Karpas-422 (cell line): ENCODE measurements around the gene PCBD1. TPM values are rescaled to one million over a fixed set of nuclear protein-coding genes. Genes with fewer than 3 reads are reported as not detected.

ENCODE experiments used
- DNase-seq: peaks from one replicate; pipeline ENCODE4 v3.0.0-alpha.2; 2015
- H2AFZ ChIP-seq: fragments of 200-600 bp; sonication (generic); 2 replicates; pipeline ENCODE4 v1.6.1; 2014; ENCODE audit warnings: antibody characterized with exemption, low read length, mixed read lengths
- H3K27ac ChIP-seq: fragments of 200-600 bp; sonication (generic); 2 replicates; pipeline ENCODE4 v1.5.1; 2014; ENCODE audit warnings: mild to moderate bottlenecking, low read length, moderate library complexity
- H3K27me3 ChIP-seq: fragments of 200-600 bp; sonication (generic); 2 replicates; pipeline ENCODE4 v1.6.1; 2014; ENCODE audit warnings: low read length, mixed read lengths
- H3K36me3 ChIP-seq: fragments of 200-600 bp; sonication (generic); 2 replicates; pipeline ENCODE4 v1.6.1; 2014; ENCODE audit warnings: low read length, mixed read lengths; ENCODE audit not compliant: insufficient read depth
- H3K4me1 ChIP-seq: fragments of 200-600 bp; sonication (generic); 2 replicates; pipeline ENCODE4 v1.6.1; 2014; ENCODE audit warnings: mild to moderate bottlenecking, low read length, mixed read lengths
- H3K4me2 ChIP-seq: fragments of 200-600 bp; sonication (generic); 2 replicates; pipeline ENCODE4 v1.6.1; 2014; ENCODE audit warnings: low read length, low read depth, mild to moderate bottlenecking; ENCODE audit not compliant: poor library complexity, severe bottlenecking
- H3K4me3 ChIP-seq: fragments of 200-600 bp; sonication (generic); 2 replicates; pipeline ENCODE4 v1.5.1; 2014; ENCODE audit warnings: mild to moderate bottlenecking, antibody characterized with exemption, low read length, mixed read lengths
- H3K79me2 ChIP-seq: fragments of 200-600 bp; sonication (generic); 2 replicates; pipeline ENCODE4 v1.6.1; 2014; ENCODE audit warnings: mild to moderate bottlenecking, low read length, mixed read lengths
- H3K9ac ChIP-seq: fragments of 200-600 bp; sonication (generic); 2 replicates; pipeline ENCODE4 v1.6.0; 2014; ENCODE audit warnings: low read length
- H3K9me2 ChIP-seq: fragments of 200-600 bp; sonication (generic), shearing (Covaris generic); replicated peaks from 2 replicates; pipeline ENCODE4 v1.6.0; 2014; ENCODE audit warnings: mild to moderate bottlenecking, low read length, moderate library complexity; ENCODE audit not compliant: insufficient read depth
- H3K9me3 ChIP-seq: fragments of 300-700, 200-600 bp; sonication (generic); 2 replicates; pipeline ENCODE4 v1.6.1; 2014; ENCODE audit warnings: low read length, mixed read lengths
- H4K20me1 ChIP-seq: fragments of 200-600 bp; sonication (generic); 2 replicates; pipeline ENCODE4 v1.6.1; 2014; ENCODE audit warnings: mild to moderate bottlenecking, antibody characterized with exemption, low read length, low read depth; ENCODE audit not compliant: insufficient read depth
- total RNA-seq: library from RNA; depleted of rRNA; stranded (reverse); fragments of >200 nt; shearing (Covaris generic); gene quantifications from 2 replicates; pipeline ENCODE4 v1.2.3, GENCODE V29; 2014; ENCODE audit warnings: low replicate concordance

Gene PCBD1
- total RNA-seq, 1 experiment from 2014 or later = 76.4 TPM

- no peaks in the 10 kb centered on the region for H3K4me1 ChIP-seq
- H3K9ac ChIP-seq = no peak overlapping the region
- no peaks in the 10 kb centered on the region for H3K9me3 ChIP-seq
- no peak overlapping the region for H3K4me3 ChIP-seq
- H4K20me1 ChIP-seq = no peaks in the 10 kb centered on the region
- no peaks in the 10 kb centered on the region for H3K27me3 ChIP-seq
- no peak overlapping the region for H2AFZ ChIP-seq
- H3K9me2 ChIP-seq = no peaks in the 10 kb centered on the region
- H3K27ac ChIP-seq = no peak overlapping the region
- H3K4me2 ChIP-seq = no peak overlapping the region
- 0 out of 2 replicates have a peak, but pooled peaks cover under 1% of the 10 kb centered on the region for H3K36me3 ChIP-seq
- DNase-seq = no peak
- H3K79me2 ChIP-seq = peaks cover 38% of the 10 kb centered on the region
Observed at GRCh38 chr10:70846795-70847194, 41.6 kb downstream of the PCBD1 start.

GRCh38 chr10:70845816-70846215 lies 42.5 kb downstream of the PCBD1 start:
- H3K36me3 ChIP-seq = peaks cover 6% of the 10 kb centered on the region; the same call in 1 of the 2 replicates
- no peaks in the 10 kb centered on the region for H3K27me3 ChIP-seq
- H3K4me1 ChIP-seq = no peaks in the 10 kb centered on the region
- no peak for DNase-seq
- no peaks in the 10 kb centered on the region for H4K20me1 ChIP-seq
- H2AFZ ChIP-seq = no peak overlapping the region
- H3K9me3 ChIP-seq = no peaks in the 10 kb centered on the region
- H3K4me2 ChIP-seq = no peak overlapping the region
- H3K79me2 ChIP-seq = peaks cover 48% of the 10 kb centered on the region
- no peak overlapping the region for H3K4me3 ChIP-seq
- H3K9me2 ChIP-seq = no peaks in the 10 kb centered on the region
- no peak overlapping the region for H3K9ac ChIP-seq
- H3K27ac ChIP-seq = no peak overlapping the region

GRCh38 chr10:70845256-70845655 lies 43.1 kb downstream of the PCBD1 start:
- Histone ChIP-seq H3K4me2 (no peak overlapping the region), H3K79me2 (peaks cover 54% of the 10 kb centered on the region), H3K4me1 (no peaks in the 10 kb centered on the region), H3K9me3 (no peaks in the 10 kb centered on the region), H3K4me3 (no peak overlapping the region), H3K9ac (no peak overlapping the region), H3K27ac (no peak overlapping the region), H4K20me1 (no peaks in the 10 kb centered on the region), H2AFZ (no peak overlapping the region), H3K36me3 (peaks cover 6% of the 10 kb centered on the region; the same call in 1 of the 2 replicates), H3K27me3 (no peaks in the 10 kb centered on the region), H3K9me2 (no peaks in the 10 kb centered on the region)
- DNase-seq = no peak

- H3K4me1 ChIP-seq = no peaks in the 10 kb centered on the region
- no peaks in the 10 kb centered on the region for H3K9me2 ChIP-seq
- H3K27me3 ChIP-seq = no peaks in the 10 kb centered on the region
- no peak overlapping the region for H3K9ac ChIP-seq
- H2AFZ ChIP-seq = no peak overlapping the region
- H4K20me1 ChIP-seq = no peaks in the 10 kb centered on the region
- no peak overlapping the region for H3K27ac ChIP-seq
- H3K36me3 ChIP-seq = peaks cover 6% of the 10 kb centered on the region; the same call in 1 of the 2 replicates
- H3K4me2 ChIP-seq = no peak overlapping the region
- peaks cover 64% of the 10 kb centered on the region for H3K79me2 ChIP-seq
- H3K4me3 ChIP-seq = no peak overlapping the region
- H3K9me3 ChIP-seq = no peaks in the 10 kb centered on the region
- no peak for DNase-seq
Observed at GRCh38 chr10:70843776-70844489, 44.4 kb downstream of the PCBD1 start.

- no peak overlapping the region for H3K4me2 ChIP-seq
- H3K79me2 ChIP-seq = peaks cover 68% of the 10 kb centered on the region
- no peak overlapping the region for H3K9ac ChIP-seq
- no peak for DNase-seq
- H3K27me3 ChIP-seq = no peaks in the 10 kb centered on the region
- no peaks in the 10 kb centered on the region for H4K20me1 ChIP-seq
- H3K27ac ChIP-seq = no peak overlapping the region
- no peaks in the 10 kb centered on the region for H3K9me2 ChIP-seq
- H3K4me1 ChIP-seq = no peaks in the 10 kb centered on the region
- H2AFZ ChIP-seq = no peak overlapping the region
- H3K9me3 ChIP-seq = no peaks in the 10 kb centered on the region
- H3K36me3 ChIP-seq = peaks cover 6% of the 10 kb centered on the region; the same call in 1 of the 2 replicates
- H3K4me3 ChIP-seq = no peak overlapping the region
Observed at GRCh38 chr10:70843333-70843732, 45.0 kb downstream of the PCBD1 start.

GRCh38 chr10:70840836-70841235 lies 47.5 kb downstream of the PCBD1 start:
- Histone ChIP-seq H3K27me3 (no peaks in the 10 kb centered on the region), H3K4me2 (no peak overlapping the region), H3K36me3 (peaks cover 15% of the 10 kb centered on the region), H3K9ac (no peak overlapping the region), H3K9me2 (no peaks in the 10 kb centered on the region), H3K9me3 (no peaks in the 10 kb centered on the region), H2AFZ (no peak overlapping the region), H3K4me1 (no peaks in the 10 kb centered on the region), H3K79me2 (peaks cover 83% of the 10 kb centered on the region), H3K27ac (no peak overlapping the region), H4K20me1 (no peaks in the 10 kb centered on the region), H3K4me3 (no peak overlapping the region)
- DNase-seq = no peak

- no peaks in the 10 kb centered on the region for H3K9me3 ChIP-seq
- no peaks in the 10 kb centered on the region for H3K4me1 ChIP-seq
- H3K9me2 ChIP-seq = no peaks in the 10 kb centered on the region
- H4K20me1 ChIP-seq = no peaks in the 10 kb centered on the region
- DNase-seq = no peak
- H3K27me3 ChIP-seq = no peaks in the 10 kb centered on the region
- no peak overlapping the region for H3K9ac ChIP-seq
- peaks cover 18% of the 10 kb centered on the region for H3K36me3 ChIP-seq
- no peak overlapping the region for H3K4me2 ChIP-seq
- H3K79me2 ChIP-seq = peaks cover 90% of the 10 kb centered on the region
- no peak overlapping the region for H2AFZ ChIP-seq
- H3K27ac ChIP-seq = no peak overlapping the region
- no peak overlapping the region for H3K4me3 ChIP-seq
Observed at GRCh38 chr10:70838270-70838805, 50.0 kb downstream of the PCBD1 start.

- H3K36me3 ChIP-seq = peaks cover 18% of the 10 kb centered on the region
- no peak overlapping the region for H3K27ac ChIP-seq
- no peak overlapping the region for H3K4me2 ChIP-seq
- DNase-seq = no peak
- no peaks in the 10 kb centered on the region for H4K20me1 ChIP-seq
- H3K4me3 ChIP-seq = no peak overlapping the region
- no peaks in the 10 kb centered on the region for H3K27me3 ChIP-seq
- H3K9me2 ChIP-seq = no peaks in the 10 kb centered on the region
- H3K4me1 ChIP-seq = peaks cover 5% of the 10 kb centered on the region
- no peaks in the 10 kb centered on the region for H3K9me3 ChIP-seq
- H2AFZ ChIP-seq = no peak overlapping the region
- H3K9ac ChIP-seq = no peak overlapping the region
- H3K79me2 ChIP-seq = peaks cover 90% of the 10 kb centered on the region
Observed at GRCh38 chr10:70837660-70838059, 50.7 kb downstream of the PCBD1 start.
